ENCODE measurements around the gene JMJD6.

The JMJD6 gene

GRCh38 chr17:76721463-76721862 lies 4.9 kb downstream of the JMJD6 start:
- Mint-ChIP-seq H3K27ac (no peak overlapping the region), H3K27me3 (ENCODE audit: low read depth, poor library complexity) (no peaks in the 10 kb centered on the region), H3K4me1 (peaks cover 11% of the 10 kb centered on the region), H3K9me3 (no peaks in the 10 kb centered on the region), H3K4me3 (no peak overlapping the region), H3K36me3 (ENCODE audit: low read depth) (peaks cover 62% of the 10 kb centered on the region)
- TF ChIP-seq, protein P1, sequence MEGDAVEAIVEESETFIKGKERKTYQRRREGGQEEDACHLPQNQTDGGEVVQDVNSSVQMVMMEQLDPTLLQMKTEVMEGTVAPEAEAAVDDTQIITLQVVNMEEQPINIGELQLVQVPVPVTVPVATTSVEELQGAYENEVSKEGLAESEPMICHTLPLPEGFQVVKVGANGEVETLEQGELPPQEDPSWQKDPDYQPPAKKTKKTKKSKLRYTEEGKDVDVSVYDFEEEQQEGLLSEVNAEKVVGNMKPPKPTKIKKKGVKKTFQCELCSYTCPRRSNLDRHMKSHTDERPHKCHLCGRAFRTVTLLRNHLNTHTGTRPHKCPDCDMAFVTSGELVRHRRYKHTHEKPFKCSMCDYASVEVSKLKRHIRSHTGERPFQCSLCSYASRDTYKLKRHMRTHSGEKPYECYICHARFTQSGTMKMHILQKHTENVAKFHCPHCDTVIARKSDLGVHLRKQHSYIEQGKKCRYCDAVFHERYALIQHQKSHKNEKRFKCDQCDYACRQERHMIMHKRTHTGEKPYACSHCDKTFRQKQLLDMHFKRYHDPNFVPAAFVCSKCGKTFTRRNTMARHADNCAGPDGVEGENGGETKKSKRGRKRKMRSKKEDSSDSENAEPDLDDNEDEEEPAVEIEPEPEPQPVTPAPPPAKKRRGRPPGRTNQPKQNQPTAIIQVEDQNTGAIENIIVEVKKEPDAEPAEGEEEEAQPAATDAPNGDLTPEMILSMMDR (IDR thresholded peaks at IDR 0.05): no peak
- DNase-seq: no peak

GRCh38 chr17:76720941-76721340 lies 5.5 kb downstream of the JMJD6 start:
- TF ChIP-seq, protein P1 (IDR thresholded peaks at IDR 0.05): no peak
- Mint-ChIP-seq H3K27ac (no peak overlapping the region), H3K4me1 (peaks cover 11% of the 10 kb centered on the region), H3K4me3 (no peak overlapping the region), H3K36me3 (ENCODE audit: low read depth) (peaks cover 62% of the 10 kb centered on the region), H3K27me3 (ENCODE audit: low read depth, poor library complexity) (no peaks in the 10 kb centered on the region), H3K9me3 (no peaks in the 10 kb centered on the region)
- DNase-seq: no peak

DNA sequence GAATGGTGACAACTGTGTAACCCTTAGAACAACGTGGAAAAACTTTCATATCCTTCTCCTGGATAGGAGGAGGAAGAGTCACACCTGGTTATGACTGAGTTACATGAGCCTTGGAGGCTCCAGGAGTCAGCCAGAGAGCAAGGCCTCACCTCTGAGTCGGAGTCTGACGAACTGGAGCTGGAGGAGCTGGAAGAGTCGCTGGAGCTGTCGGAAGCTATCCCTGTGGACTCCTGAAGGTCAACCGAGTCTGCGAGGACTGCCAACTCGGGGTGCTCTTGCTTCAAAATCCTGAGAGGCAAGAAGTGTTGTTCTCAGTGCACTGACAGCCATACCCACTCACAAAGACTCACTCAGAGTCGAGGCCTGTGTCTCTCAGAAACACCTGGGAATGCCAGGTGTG lies 6.2 kb downstream of the JMJD6 start:
- no peak for DNase-seq
- Mint-ChIP-seq H3K27ac (no peak overlapping the region), H3K27me3 (ENCODE audit: low read depth, poor library complexity) (no peaks in the 10 kb centered on the region), H3K9me3 (no peaks in the 10 kb centered on the region), H3K4me3 (no peak overlapping the region), H3K36me3 (ENCODE audit: low read depth) (peaks cover 57% of the 10 kb centered on the region), H3K4me1 (peaks cover 4% of the 10 kb centered on the region)
- TF ChIP-seq, protein P1 (IDR thresholded peaks at IDR 0.05): no peak

DNA sequence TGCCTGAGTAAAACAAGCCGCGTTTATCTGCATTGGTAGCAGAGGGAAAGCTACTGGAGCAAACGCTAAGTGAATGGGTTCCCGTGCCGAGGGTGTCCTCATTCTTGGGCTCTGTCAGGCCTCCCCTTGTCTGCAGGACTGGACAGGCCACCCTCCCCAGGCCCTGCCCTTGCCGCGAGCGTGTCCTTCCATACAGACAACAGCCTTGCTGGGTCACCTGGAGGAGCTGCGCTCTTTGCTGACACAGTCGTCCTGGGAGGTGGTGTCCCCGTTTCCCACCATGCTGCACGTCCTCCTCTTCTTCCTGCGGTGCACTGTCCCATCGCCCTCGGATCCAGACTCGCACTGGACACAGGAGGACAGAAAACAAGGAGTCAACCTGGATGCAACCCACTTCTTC lies 7.9 kb downstream of the JMJD6 start:
- no peak for DNase-seq
- Mint-ChIP-seq H3K4me3 (no peak overlapping the region), H3K27ac (no peak overlapping the region), H3K9me3 (no peaks in the 10 kb centered on the region), H3K27me3 (ENCODE audit: low read depth, poor library complexity) (no peaks in the 10 kb centered on the region), H3K36me3 (ENCODE audit: low read depth) (peaks cover 50% of the 10 kb centered on the region), H3K4me1 (no peaks in the 10 kb centered on the region)
- TF ChIP-seq, protein P1 (IDR thresholded peaks at IDR 0.05): no peak

GRCh38 chr17:76716839-76717215 lies 9.6 kb downstream of the JMJD6 start:
- Mint-ChIP-seq H3K4me3 (no peak overlapping the region), H3K27ac (no peak overlapping the region), H3K4me1 (no peaks in the 10 kb centered on the region), H3K36me3 (ENCODE audit: low read depth) (peaks cover 38% of the 10 kb centered on the region), H3K27me3 (ENCODE audit: low read depth, poor library complexity) (peaks cover 2% of the 10 kb centered on the region), H3K9me3 (no peaks in the 10 kb centered on the region)
- TF ChIP-seq, protein P1 (IDR thresholded peaks at IDR 0.05): no peak
- no peak for DNase-seq

GRCh38 chr17:76716146-76716838 lies 10.1 kb downstream of the JMJD6 start:
- Mint-ChIP-seq H3K27me3 (ENCODE audit: low read depth, poor library complexity) (peaks cover 6% of the 10 kb centered on the region), H3K4me1 (peaks cover 5% of the 10 kb centered on the region), H3K4me3 (no peak overlapping the region), H3K27ac (no peak overlapping the region), H3K36me3 (ENCODE audit: low read depth) (peaks cover 33% of the 10 kb centered on the region), H3K9me3 (no peaks in the 10 kb centered on the region)
- TF ChIP-seq, protein P1 (IDR thresholded peaks at IDR 0.05): no peak
- no peak for DNase-seq

Data from nephron progenitor cell (in vitro differentiated cells).